ENCODE data around the gene HTR6. TPM values are rescaled to one million over a fixed set of nuclear protein-coding genes. Genes with fewer than 3 reads are reported as not detected.
A peak's percentile ranks its signal among the peaks of the same experiment; 100 is the strongest.

Gene HTR6
- total RNA-seq, 1 experiment from 2014 or later: not detected

DNA sequence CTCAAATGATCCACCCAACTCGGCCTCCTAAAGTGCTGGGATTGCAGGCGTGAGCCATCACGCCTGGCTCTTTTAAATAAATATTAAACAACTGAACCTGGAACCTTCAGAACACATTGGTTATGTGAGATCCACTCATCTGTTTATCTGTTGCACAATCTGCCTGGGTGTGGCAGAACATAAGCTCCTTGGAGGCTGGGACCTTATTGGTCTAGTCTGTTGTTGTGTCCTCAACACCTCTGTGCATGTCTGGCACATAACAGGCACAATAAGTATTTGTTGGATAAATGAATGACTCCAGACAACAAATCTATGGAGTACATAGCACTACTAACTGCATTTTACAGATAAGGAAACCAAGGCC lies 24.7 kb upstream of the HTR6 start:
- Mint-ChIP-seq H3K36me3 (ENCODE audit: insufficient read depth, unreplicated experiment) (peaks cover 15% of the 10 kb centered on the region), H3K9me3 (ENCODE audit: low read depth, unreplicated experiment) (no peaks in the 10 kb centered on the region), H3K4me3 (ENCODE audit: low read depth, unreplicated experiment) (no peak overlapping the region), H3K27me3 (ENCODE audit: unreplicated experiment) (no peaks in the 10 kb centered on the region), H3K27ac (ENCODE audit: unreplicated experiment) (peak overlapping the region; percentile 42), H3K4me1 (ENCODE audit: low read depth, unreplicated experiment) (peaks cover 23% of the 10 kb centered on the region)
- no TSS peak for BruUV-seq (replicated peaks)
- TF ChIP-seq, protein P1, sequence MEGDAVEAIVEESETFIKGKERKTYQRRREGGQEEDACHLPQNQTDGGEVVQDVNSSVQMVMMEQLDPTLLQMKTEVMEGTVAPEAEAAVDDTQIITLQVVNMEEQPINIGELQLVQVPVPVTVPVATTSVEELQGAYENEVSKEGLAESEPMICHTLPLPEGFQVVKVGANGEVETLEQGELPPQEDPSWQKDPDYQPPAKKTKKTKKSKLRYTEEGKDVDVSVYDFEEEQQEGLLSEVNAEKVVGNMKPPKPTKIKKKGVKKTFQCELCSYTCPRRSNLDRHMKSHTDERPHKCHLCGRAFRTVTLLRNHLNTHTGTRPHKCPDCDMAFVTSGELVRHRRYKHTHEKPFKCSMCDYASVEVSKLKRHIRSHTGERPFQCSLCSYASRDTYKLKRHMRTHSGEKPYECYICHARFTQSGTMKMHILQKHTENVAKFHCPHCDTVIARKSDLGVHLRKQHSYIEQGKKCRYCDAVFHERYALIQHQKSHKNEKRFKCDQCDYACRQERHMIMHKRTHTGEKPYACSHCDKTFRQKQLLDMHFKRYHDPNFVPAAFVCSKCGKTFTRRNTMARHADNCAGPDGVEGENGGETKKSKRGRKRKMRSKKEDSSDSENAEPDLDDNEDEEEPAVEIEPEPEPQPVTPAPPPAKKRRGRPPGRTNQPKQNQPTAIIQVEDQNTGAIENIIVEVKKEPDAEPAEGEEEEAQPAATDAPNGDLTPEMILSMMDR (IDR thresholded peaks at IDR 0.05; ENCODE audit: unreplicated experiment): no peak
- DNase-seq: no peak
- CTCF ChIA-PET: interaction anchor here (1.0 kb wide), 2 partner anchors 20 to 22 kb away, joined by 3 to 8 read pairs; no protein-coding TSS in a partner anchor
- intact Hi-C loops (cut with micrococcal nuclease; ENCODE audit: unreplicated experiment): no loop called here

DNA sequence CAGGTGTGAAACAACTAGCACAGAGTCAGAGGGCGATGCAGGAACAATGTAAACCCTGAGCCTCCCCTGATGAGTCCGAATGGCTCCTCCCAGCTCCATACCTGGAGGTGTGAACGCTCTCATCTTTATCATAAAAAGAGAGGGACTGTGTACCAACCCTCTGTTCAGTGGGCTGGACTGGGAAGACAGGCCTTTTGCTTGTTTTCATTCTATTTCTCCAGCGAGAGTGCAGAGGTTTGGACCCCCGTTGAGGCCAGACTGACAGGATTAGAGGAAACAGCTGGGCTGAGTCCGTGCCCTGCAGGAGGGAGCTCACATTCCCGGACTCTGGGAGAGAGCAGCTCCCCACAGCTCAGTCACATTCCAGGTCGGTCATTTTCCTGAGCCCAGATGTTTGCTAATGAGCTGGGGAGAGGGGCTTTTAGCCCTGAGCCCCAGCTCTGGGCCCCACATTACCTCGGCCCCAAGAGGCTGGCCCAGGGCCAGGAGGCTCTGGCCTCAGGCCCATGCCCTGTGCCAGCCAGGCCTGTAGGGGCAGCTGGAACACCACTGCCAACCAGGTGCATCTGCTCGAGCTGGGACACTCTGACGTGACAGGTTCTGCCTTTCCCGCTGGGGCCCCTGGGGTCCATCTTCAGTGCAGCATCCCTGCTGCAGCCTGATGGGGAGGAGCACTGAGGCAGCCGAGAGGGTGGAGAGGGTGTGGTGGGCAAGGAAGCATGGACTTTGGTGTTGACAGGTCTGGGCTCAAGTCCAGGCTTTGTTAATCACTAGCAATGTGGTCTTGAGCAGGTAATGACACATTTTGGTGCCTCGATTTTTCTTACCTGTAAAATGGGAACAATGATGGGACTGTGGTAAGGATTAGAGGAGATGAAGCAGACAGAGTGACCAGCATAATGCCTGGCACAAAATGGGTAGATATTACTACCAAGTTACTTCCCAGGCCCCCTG lies 24.0 kb upstream of the HTR6 start:
- no peaks in the 10 kb centered on the region for H3K9me3 Mint-ChIP-seq (ENCODE audit: low read depth, unreplicated experiment)
- H3K27me3 Mint-ChIP-seq (ENCODE audit: unreplicated experiment): no peaks in the 10 kb centered on the region
- no TSS peak for BruUV-seq (replicated peaks)
- intact Hi-C loops (cut with micrococcal nuclease; ENCODE audit: unreplicated experiment): no loop called here
- peak overlapping the region; percentile 42 for H3K27ac Mint-ChIP-seq (ENCODE audit: unreplicated experiment)
- CTCF ChIA-PET: interaction anchor here (0.8 to 1.0 kb wide), 3 partner anchors 13 to 21 kb away, joined by 3 to 8 read pairs (median 3); no protein-coding TSS in a partner anchor
- TF ChIP-seq, protein P1 (IDR thresholded peaks at IDR 0.05; ENCODE audit: unreplicated experiment): no peak
- H3K4me3 Mint-ChIP-seq (ENCODE audit: low read depth, unreplicated experiment): no peak overlapping the region
- H3K36me3 Mint-ChIP-seq (ENCODE audit: insufficient read depth, unreplicated experiment): peaks cover 21% of the 10 kb centered on the region
- peaks cover 23% of the 10 kb centered on the region for H3K4me1 Mint-ChIP-seq (ENCODE audit: low read depth, unreplicated experiment)
- DNase-seq: peak; percentile 55

- no peaks in the 10 kb centered on the region for H3K27me3 Mint-ChIP-seq (ENCODE audit: unreplicated experiment)
- no peaks in the 10 kb centered on the region for H3K9me3 Mint-ChIP-seq (ENCODE audit: low read depth, unreplicated experiment)
- H3K27ac Mint-ChIP-seq (ENCODE audit: unreplicated experiment): peak overlapping the region; percentile 27
Observed at GRCh38 chr1:19643121-19643520, 21.6 kb upstream of the HTR6 start.

DNA sequence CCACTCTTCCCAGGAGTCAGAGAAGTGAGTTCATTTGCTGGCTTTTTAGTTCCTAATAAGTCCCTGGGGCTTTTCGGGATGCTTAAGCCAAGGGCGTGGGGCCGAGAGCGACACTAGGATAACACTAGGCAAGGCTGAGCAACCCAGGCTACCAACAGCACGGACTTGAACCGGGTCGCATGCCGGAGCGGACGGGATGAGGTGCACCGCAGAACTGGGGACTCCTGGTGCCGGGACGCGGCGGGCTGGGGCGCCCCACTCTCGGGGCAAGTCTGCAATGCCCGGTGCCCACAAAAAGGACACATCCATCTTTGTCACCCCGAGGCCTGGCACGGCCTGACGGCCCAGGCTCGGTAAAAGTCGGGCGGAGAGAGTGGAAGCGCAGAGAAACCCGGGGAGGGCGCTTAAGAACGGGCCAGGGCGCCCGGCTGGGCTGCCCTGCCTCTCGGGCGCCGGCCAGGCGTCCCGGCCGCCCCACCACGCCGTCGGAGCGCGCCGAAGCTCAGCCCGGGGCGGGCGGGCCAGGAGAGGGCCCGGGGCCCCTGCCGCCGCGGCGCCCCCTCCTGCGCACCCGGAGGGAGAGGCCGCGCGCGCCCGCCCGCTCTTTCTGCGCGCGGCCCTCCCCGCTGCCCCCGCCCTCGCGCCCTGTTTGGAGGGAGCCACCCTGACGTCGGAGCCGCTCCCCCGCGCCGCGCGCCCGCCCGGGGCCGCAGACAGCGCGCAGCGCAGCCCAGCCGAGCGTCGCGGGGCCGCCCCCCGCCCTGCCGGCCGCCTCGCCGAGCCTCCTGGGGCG lies 20.9 kb upstream of the HTR6 start, which contains the start of gene NBL1:
Gene NBL1, plus strand, starts transcription at position 710 of the 793 bp plus-strand sequence. CDS start 10,720 bp downstream, outside the sequence.
- Mint-ChIP-seq H3K4me1 (ENCODE audit: low read depth, unreplicated experiment) (peaks cover 49% of the 10 kb centered on the region), H3K27ac (ENCODE audit: unreplicated experiment) (peak within 1 kb of the TSS; percentile 55), H3K9me3 (ENCODE audit: low read depth, unreplicated experiment) (no peaks in the 10 kb centered on the region), H3K36me3 (ENCODE audit: insufficient read depth, unreplicated experiment) (peaks cover 26% of the 10 kb centered on the region), H3K4me3 (ENCODE audit: low read depth, unreplicated experiment) (peak within 1 kb of the TSS; percentile 82), H3K27me3 (ENCODE audit: unreplicated experiment) (no peaks in the 10 kb centered on the region)
- peak; percentile 68 for DNase-seq
- BruUV-seq (replicated peaks): no TSS peak
- intact Hi-C loops (cut with micrococcal nuclease; ENCODE audit: unreplicated experiment): no loop called here
- CTCF ChIA-PET: interaction anchor here (0.5 kb wide), 1 partner anchor 298 kb away, joined by 4 read pairs; no protein-coding TSS in a partner anchor
- TF ChIP-seq, protein P1 (IDR thresholded peaks at IDR 0.05; ENCODE audit: unreplicated experiment): no peak

More at GRCh38 chr1:19643121-19643520, 21.6 kb upstream of the HTR6 start:
- TF ChIP-seq, protein P1 (IDR thresholded peaks at IDR 0.05; ENCODE audit: unreplicated experiment): no peak
- Mint-ChIP-seq H3K36me3 (ENCODE audit: insufficient read depth, unreplicated experiment) (peaks cover 26% of the 10 kb centered on the region), H3K4me1 (ENCODE audit: low read depth, unreplicated experiment) (peaks cover 48% of the 10 kb centered on the region), H3K4me3 (ENCODE audit: low read depth, unreplicated experiment) (peak overlapping the region; percentile 82)
- no TSS peak for BruUV-seq (replicated peaks)
- CTCF ChIA-PET: interaction anchor here (0.5 kb wide), 1 partner anchor 297 kb away, joined by 4 read pairs; no protein-coding TSS in a partner anchor
- peak; percentile 58 for DNase-seq
- intact Hi-C loops (cut with micrococcal nuclease; ENCODE audit: unreplicated experiment): no loop called here
